GM20431 (cell line): ENCODE measurements around the gene EIF3D.
"Not testable (repeated sequence)": the region's sequence is repeated elsewhere in the genome, so short reads cannot be mapped to it uniquely, and the experiment has no call there.

ENCODE experiments used
- in situ Hi-C: fragments of 300-500 bp; cut with MseI, MboI; formaldehyde crosslinking; loops from one replicate; pipeline ENCODE4 v1.15.0; 2020; ENCODE audit warnings: low sequenced_read_pairs; ENCODE audit not compliant: unreplicated experiment

The EIF3D gene

DNA sequence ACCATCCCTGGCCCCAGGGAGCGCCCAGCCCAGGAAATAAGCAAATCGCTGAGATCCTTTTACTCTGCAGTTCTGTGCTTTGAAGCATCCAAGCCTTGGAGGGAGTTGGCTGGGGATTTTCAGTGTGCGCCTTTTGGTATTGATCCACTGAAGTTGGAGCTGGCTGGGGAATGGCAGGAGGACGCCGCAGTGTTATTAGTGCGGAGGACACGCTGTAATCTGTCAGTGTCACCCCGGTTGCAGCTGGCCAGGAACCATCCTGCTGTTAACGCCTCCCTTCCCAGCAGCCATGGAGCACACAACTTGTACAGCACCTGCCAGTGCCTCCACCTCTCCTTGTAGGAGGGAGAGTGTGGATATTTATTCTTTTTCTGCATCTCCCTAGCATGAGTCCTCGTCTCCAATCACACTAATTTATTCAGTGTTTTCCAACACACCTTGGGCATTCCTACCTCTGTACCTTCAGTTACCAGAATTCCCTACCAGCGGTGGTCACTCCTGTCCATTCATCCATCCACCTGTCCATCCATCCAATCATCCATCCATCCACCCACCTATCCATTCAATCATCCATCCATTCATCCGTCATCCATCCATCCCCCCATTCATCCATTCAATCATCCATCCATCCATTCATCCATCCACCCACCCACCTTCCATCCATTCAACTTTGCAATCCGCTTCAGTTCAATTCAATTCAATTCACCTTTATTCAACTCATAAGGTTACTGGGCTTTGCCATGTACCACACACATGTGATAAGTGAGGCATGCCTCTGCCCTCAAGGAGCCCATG, 21.9 kb upstream of the EIF3D start:
- in situ Hi-C loops: no loop called here

DNA sequence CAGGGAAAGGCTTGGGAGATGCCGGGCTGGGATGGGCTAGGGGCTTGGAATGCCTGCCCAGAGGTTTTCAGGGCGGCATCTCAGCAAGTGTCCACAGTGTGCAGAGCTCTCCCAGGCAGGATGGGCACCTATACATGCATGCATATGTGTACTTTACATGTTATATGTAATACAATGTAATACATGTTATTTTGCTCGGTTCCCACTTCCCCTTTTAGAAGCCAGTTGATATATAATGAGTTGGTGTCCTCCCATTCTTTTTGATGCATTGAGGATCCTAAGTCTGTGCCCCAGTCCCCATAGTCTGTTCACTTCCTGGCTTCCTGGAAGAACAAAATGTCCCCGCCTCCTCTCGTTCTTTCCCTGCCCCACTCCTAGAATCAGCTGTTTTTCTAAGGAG, 20.1 kb upstream of the EIF3D start:
- in situ Hi-C loops: loop anchor here (25.0 kb wide), 1 partner anchor 463 kb away; the partner anchor contains the start of genes MPST and TST

DNA sequence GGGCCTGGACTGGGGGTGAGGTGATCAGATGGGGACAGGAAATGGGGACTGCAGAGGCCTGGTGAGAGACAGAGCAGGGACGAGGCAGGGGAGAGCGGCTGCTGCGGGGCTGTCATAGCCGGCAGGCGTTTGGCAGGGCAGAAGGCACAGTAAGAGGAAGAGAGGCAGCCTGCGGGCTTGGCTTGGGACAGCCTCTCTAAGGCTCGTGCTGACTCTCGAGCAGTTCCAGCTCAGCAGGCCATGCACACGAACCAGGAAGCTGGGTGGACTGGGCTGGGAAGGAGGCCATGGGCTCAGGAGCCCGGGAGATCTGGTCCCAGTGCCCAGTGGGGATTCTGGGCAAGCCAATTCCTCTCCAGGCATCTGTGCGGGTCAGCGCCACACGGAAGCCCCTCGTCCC, 19.6 kb upstream of the EIF3D start:
- in situ Hi-C loops: loop anchor here (25.0 kb wide), 1 partner anchor 464 kb away; the partner anchor contains the start of genes MPST and TST

DNA sequence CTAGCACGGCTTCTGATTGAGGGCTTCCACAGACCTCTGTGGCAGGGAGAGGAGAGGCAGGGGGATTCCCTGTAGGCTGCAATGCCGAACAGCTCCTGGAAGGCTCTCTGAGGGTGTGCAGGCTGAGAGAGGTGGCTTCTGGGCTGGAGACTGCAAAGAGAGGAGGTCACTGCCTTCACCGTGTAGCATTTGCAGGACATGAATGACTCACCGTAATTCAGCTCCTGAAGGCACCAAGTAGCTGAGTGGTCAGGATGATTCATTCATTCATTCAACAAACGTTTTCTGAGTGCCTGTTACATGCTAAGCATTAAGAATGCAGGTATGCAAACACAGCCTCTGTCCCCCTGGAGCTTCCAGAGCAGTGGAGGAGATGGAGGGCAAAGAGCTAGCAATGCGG, 18.0 kb upstream of the EIF3D start:
- in situ Hi-C loops: loop anchor here (25.0 kb wide), 1 partner anchor 465 kb away; the partner anchor contains the start of genes MPST and TST

DNA sequence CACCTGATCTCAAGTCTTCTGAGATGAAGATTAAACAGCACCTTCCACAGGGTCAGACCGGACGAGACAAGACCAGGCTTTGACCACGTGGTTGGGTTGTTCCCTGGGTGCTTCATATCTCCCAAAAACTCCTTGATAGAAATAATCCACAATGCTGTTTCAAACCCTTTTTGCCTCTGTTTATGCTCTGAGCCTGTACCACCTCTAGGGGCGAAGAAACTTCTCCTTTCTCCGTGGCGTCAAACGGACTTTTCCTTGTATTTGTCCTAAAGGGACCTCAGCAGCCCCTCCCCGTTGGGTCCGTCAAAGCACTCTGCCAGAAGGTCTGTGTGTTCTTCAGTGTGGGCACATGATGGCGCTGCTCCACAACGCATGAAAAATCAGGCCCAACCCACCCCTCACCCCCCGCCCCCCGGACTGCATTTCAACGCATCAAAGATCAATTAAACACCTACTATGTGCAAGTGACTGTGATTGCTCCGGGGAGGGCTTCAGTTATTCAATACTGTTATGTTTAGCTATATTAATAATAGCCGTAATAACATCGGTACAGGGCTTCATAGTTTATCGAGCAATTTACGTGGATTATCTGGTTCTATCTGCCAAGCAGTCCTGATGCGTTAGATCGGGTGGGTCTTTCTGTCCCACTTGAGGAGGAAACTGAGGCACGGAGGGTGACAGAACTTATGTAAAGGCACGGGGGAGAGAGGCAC, 17.3 kb upstream of the EIF3D start:
- in situ Hi-C loops: loop anchor here (25.0 kb wide), 1 partner anchor 466 kb away; the partner anchor contains the start of genes MPST and TST

DNA sequence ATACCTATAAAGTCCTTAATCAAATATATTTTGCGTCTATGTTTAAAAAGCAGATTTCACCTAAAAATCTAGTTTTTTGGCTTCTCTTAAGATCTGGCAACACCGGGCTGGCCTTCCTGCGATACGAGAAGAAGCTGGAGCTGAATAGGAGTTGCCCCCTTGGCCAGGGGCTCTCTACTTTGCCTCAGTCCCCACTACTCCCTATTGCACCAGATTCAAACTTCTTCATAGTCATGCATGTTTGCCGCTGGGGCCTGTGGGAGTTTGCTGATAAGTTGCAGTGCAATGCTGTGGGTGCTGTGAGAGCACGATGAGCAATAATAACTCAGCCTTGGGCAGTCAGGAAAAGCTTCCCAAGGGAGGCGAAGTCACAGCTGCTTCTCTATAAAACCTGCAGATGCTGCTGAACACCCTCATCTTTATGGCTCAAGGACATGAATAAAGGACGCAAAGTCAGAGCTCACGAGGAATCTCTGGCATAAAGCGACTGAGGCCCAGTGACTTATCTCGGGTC, 15.2 kb upstream of the EIF3D start:
- in situ Hi-C loops: loop anchor here (25.0 kb wide), 1 partner anchor 468 kb away; the partner anchor contains the start of genes MPST and TST

DNA sequence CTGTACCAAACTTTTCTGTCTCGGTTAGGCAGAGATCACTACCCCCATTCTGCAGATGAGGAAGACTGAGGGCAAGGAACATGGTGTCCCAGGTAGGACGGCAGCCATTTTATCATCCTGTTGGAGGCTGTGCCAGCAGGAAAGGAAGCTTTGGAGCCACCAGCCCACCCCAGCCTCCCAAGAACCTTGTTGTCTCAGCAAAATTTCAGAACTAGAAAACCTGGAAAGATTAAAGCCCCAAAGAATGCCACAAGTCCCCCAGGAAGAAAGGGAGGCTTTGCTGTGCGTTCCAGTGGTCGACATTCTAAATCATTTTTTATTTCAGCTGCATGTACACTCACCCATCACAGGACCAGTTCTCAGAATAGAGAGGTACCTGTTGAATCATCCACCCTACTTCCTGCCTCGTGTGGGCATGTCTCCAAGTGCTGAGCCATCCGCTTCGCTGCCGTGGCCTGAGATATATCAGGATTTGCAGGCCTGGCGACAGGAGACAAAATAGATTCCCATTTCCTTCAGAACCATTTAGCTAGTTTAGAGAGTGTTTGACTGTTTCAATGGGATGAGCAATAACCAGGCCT, 13.0 kb upstream of the EIF3D start:
- in situ Hi-C loops: loop anchor here (25.0 kb wide), 1 partner anchor 470 kb away; the partner anchor contains the start of genes MPST and TST

DNA sequence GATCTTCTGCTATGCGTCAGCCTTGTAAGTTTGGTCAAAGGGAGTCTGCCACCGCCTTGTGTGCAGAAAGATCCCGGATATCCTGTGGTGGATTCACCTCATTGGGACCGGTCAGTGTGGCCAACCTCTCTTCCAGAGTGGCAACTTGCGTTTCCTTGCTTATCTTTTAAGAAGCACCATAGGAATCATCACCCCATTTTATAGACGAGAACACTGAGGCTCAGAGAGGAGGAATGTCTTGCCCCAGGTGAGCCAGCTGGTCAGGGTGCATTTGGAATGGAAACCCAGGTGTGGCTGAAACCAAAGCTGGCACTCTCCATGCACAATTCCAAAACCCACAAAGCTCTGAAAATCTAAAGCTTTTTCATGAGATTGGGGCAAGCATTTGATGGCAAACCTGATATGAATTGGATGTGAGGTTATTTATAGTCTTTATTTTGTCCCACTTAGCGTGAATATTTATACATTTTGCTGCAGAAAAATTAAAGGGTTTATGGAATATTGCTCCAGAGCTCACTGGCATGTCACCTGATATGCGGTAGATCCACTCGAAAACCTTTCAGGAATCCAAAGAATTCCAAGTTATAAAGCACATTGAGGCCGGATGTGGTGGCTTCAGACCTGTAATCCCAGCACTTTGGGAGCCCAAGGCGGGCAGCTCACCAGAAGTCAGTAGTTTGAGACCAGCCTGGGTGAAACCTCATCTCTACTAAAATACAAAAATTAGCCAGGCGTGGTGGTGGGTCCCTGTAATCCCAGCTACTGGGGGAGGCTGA, 12.1 kb upstream of the EIF3D start:
- in situ Hi-C loops: loop anchor here (25.0 kb wide), 1 partner anchor 471 kb away; the partner anchor contains the start of genes MPST and TST

DNA sequence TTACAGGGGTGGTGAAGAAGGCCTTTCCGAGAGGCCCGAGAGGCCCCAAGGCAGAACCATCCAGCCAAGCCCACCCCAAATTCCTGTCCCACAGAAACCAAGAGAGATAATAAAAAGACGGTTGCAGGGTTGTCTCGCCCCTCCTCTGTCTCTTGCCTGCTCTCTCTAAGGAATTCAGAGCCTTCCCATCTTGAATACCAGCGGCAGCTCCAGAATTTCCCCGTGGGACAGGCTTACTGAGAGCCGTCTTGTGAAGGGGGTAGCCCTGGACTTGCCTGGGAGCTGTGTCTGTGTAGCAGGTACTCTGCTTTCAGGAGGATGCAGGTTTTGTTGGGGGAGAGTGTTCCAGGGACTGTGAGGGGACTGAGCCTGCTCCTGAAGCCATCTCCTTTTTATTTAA, 9.6 kb upstream of the EIF3D start:
- in situ Hi-C loops: loop anchor here (25.0 kb wide), 1 partner anchor 474 kb away; the partner anchor contains the start of genes MPST and TST

DNA sequence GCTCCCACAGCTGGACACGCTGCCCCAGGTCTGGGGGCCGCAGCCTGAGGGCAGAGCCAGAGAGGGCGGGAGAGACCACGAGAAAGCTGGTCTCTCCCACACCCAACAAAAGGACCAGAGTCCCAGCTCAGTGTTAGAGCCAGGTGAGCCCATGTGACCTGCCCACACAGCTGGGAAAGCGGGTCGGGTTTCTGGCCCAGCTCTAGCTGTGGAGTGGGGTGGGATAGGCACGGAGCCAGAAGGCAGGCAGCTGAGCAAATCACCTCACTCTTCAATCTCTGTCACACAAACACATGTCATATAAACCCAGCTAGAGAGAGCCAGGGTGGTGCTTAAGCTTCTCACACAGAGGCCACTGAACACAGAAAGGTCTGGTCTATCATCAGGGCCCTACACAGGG, 7.8 kb upstream of the EIF3D start:
- in situ Hi-C loops: loop anchor here (25.0 kb wide), 1 partner anchor 476 kb away; the partner anchor contains the start of genes MPST and TST

DNA sequence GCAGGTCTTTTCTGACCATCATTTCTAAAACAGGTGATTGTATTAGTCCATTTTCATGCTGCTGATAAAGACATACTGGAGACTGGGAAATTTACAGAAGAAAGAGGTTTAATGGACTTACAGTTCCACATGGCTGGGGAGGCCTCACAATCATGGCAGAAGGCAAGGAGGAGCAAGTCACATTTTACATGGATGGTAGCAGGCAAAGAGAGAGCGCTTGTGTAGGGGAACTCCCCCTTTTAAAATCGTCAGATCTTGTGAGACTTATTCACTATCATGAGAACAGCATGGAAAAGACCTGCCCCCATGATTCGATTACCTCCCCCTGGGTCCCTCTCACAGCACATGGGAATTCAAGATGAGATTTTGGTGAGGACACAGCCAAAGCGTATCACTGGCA, 4.4 kb upstream of the EIF3D start:
- in situ Hi-C loops: loop anchor here (25.0 kb wide), 1 partner anchor 479 kb away; the partner anchor contains the start of genes MPST and TST

DNA sequence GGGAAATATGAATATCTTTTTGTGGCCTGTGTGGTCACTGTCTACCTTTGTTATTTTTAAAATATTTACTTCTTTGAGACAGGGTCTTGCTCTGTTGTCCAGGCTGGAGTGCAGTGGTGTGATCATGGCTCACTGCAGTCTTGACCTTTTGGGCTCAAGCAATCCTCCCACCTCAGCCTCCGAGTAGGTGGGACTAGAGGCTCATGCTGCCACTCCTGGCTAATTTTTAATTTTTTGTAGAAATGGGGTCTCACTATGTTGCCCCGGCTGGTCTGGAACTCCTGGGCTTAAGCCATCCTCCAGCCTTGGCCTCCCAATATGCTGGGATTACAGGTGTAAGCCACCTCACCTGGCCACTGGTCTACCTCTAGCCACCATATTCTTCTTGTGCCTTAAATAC, 3.5 kb upstream of the EIF3D start:
- in situ Hi-C loops: loop anchor here (25.0 kb wide), 1 partner anchor 480 kb away; the partner anchor contains the start of genes MPST and TST

DNA sequence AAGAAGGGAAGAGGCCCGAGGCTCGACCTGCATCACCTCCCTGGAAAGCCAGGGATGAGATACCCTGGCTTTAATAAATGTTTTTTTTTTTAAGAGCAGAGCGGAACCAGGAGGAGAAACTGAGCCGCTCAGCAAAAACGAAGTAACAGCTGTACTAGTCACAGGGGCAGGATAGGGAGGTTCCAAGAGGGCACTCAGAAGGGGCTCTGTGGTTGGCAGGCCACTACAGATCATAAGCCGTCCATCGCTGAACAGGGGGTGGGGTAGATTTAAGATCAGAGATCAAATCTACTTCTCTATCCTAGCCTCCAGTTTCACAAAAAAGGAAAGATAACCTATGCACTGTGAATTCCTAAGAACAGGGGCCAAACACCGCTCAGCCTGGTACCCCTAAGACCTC, 625 bp downstream of the EIF3D start:
- in situ Hi-C loops: loop anchor here (25.0 kb wide), 1 partner anchor 484 kb away; the partner anchor contains the start of genes MPST and TST

DNA sequence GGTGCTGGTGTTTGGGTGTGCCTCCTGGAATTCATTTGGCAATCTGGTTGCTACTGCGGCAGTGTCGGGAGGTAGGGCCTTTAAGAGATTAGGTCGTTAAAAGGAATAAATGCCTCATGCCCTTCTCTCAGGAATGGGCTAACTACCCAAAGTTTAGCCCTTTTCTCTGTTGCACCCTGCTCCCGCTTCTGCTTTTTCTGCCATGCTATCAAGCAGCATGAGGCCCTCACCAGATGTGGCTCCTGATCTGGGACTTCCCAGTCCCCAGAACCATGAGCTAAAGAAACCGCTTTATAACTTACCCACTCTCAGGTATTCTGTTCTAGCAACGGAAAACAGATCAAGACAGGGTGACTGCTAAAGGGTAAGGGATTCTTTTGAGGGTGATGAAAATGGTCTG, 6.3 kb downstream of the EIF3D start:
- in situ Hi-C loops: no loop called here

DNA sequence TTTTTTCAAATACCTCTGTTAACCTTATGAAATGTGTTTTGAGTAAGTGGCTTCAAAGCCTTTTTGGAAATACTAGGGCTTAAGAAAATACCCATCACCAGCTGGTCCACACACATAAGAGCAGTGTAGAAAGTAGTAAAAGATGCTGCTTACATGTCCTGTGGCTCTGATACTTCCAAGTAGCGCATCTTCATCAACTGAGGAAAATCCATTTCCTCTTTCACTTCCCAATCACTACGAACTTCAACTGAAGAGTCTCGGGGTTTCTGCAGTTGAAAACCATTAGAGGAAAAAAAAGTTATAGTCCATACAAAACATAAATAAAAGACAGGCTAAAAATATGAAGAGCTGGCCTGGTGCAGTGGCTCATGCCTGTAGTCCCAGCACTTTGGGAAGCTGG, 8.5 kb downstream of the EIF3D start:
- in situ Hi-C loops: no loop called here

DNA sequence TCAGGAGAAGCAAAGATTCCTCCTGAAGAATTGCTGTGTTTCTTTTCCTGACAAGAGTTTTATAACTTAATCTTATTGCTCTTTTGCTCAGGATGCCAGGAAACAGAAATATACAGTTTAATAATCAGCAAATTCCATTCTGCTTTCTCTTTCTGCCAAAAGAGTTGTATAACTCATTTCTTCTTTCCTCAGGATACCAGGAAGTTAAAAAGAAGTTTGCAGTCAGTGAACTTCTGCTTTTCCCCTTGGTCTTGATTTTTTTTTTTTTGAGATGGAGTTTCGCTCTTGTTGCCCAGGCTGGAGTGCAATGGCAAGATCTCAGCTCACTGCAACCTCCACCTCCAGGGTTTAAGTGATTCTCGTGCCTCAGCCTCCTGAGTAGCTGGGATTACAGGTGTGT, 9.1 kb downstream of the EIF3D start:
- in situ Hi-C loops: not testable (repeated sequence)

DNA sequence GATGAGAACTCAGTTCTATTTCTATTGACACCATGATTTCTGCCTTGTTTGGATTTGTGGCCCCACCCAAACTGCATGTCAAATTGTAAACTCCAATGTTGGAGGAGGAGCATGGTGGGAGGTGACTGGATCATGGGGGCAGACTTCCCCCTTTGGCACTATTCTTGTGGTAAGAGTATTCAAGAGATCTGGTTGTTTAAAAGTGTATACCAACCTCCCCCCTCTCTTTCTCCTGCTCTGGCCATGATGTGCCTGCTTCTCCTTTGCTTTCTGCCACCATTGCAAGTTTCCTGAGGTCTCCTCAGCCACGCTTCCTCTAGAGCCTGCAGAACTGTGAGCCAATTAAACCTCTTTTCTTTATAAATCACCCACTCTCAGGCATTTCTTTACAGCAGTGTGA, 14.2 kb downstream of the EIF3D start:
- in situ Hi-C loops: no loop called here

DNA sequence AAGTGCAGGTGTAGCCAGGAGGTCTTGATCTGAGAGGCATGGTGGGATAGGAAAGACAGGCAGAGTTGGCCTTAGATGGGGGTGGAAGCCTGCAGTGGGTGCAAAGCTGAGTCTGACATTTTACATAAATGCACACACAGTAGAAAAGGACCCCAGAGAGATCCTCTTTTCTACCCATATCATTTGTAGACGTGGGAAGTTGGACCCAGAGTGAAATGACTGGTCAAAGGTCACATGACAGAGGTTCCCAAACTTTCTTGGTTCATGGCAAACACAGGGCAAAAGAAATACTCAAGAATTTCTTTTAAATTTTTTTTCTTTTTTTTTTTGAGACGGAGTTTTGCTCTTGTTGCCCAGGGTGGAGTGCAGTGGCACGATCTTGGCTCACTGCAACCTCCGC, 16.0 kb downstream of the EIF3D start:
- in situ Hi-C loops: no loop called here

DNA sequence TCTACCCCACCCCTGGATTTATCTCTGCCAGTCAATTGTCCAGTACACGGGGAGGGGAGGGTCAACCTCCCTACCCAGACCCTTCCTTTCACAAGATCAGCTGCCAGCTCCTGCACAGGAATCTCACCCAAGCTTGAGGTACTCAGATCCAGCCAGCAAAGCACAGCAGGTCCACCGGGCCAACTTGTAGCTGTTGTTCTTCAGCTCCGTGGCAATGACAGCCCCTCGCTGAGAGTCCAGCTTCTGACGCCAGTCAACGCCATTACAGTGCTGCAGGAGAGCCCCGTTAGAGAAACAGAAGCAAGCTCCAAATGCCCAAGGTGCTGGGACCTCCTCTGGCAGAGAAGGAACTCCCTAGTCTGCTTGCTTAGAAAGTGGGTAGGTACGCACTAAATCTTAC, 16.6 kb downstream of the EIF3D start:
- in situ Hi-C loops: no loop called here
